Iris pigment epithelial cell (primary cell): ENCODE measurements around the gene GIGYF1.
A peak's percentile ranks its signal among the peaks of the same experiment; 100 is the strongest.
"Not testable (repeated sequence)": the region's sequence is repeated elsewhere in the genome, so short reads cannot be mapped to it uniquely, and the experiment has no call there.

Experiments used
- DNase-seq: peaks from one replicate; pipeline ENCODE4 v3.0.0-alpha.2; 2011; ENCODE audit warnings: low read depth

Gene GIGYF1

DNA sequence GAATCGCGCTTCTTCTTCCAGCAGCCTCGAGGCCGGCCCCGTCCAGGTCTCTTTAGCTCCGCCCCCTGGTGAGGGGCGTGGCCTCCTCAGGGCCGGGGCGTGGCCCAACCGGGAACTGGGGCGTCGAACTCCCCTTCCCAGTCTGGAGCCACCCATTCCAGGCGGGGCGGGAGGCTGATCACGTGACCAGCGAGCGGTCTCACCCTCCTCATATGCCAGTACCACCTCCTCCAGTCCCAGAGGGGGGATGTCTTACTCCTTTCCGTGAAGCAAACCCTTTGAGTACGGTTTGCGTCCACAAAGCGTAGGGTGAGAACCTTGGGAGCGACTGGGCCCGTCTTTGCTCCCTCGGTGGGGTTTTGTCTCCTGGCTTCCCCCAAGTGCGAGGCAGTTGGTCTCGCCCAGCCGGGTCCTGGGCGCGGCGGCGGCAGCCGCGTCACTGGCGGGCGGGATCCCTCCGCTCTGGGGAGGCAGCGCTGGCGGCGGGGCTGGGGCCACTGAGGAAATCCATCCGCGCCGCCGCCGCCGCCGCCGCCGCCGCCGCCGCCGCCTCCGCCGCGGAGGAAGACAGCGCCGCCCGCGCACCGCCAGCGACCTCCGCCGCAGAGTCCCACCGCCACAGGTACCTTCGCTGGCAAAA, 20.6 kb downstream of the GIGYF1 start, which contains the start of gene GNB2:
Gene GNB2, plus strand, starts transcription at position 439 of the 640 bp plus-strand sequence. CDS start 2,526 bp downstream, outside the sequence.
- DNase-seq, result peak; percentile 99

- DNase-seq, result no peak
Measured at GRCh38 chr7:100671353-100672327, 22.4 kb downstream of the GIGYF1 start.

GRCh38 chr7:100670074-100670473, 24.0 kb downstream of the GIGYF1 start:
- no peak for DNase-seq

DNA sequence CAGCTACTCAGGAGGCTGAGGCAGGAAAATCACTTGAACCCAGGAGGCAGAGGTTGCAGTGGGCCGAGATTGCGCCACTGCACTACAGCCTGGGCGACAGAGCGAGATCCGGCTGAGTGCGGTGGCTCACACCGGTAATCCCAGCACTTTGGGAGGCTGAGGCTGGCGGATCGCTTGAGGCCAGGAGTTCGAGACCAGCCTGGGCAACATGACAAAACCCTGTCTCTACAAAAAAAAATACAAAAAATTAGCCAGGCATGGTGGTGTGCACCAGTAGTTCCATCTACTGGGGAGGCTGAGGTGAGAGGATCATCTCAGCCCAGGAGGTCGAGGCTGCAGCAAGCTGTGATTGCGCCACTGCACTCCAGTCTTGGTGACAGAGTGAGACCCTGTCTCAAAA, 24.9 kb downstream of the GIGYF1 start:
- not testable (repeated sequence) for DNase-seq

GRCh38 chr7:100668069-100668449, 26.0 kb downstream of the GIGYF1 start:
- no peak for DNase-seq

GRCh38 chr7:100667331-100668068, 26.6 kb downstream of the GIGYF1 start:
- DNase-seq, result no peak

DNA sequence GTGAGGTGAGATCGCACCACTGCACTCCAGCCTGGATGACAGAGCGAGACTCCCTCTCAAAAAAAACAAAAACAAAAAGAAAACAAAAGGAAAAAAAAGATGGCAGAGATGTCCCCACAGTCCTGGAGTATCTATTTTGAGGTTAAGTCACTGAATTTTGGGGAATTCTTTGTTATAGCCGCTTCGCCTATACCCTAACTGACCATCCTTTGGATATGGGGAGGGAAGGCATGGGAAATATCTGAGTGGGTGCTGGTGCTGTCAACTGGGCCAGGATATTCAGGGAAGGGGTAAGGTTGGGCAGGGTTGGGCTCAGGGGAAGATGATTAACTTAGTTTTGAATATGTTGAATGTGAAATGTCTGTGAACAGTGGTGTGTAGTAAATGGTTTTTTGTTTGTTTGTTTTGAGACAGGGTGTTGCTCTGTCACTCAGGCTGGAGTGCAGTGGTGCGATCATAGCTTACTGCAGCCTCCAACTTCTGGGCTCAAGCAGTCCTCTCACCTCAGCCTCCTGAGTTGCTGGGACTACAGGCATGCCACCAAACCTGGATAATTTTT, 28.8 kb downstream of the GIGYF1 start:
- no peak for DNase-seq

GRCh38 chr7:100662194-100662776, 31.8 kb downstream of the GIGYF1 start:
- not testable (repeated sequence) for DNase-seq

DNA sequence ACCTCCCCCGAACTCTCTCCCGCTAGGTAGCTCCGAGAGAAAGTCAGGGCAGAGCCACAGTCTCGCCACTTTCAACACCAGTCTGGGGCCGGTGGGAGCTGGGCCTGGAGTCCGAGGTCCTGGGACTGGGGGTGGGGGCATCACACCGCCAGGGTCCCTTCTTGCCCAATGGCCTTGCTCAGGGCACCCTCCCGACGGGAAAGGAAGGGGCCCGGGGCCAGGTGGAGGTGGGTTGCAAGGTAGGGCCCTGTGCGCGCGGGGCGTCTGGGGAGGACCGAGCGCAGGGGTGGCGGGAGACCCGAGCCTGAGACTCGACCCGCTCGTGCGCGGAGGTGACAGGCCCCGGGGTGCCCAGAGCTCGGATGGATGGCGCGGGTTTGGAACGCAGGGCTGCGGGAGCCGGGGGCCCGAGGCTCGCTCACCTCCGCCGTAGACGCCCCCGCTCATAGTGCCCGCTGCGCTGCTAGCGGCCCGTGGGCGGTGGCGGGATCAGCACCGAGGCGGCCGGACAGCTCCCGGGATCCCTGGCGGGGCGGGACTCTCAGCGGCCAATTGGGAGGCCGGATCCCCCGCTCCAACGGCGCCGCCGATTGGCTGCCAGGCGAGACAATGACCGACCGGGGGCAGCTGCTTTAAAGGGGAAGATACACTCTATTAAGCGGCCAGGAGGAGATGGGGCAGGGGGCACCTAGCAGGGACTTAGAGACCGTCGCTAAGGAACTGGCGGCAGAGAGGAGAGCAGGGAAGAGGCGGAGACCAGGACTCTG, 38.0 kb downstream of the GIGYF1 start, which contains the start of gene ACTL6B:
Gene ACTL6B, minus strand, starts transcription at position 541 of the 767 bp plus-strand sequence. Its CDS starts 94 bp downstream, at position 447.
- peak; percentile 26 for DNase-seq

DNA sequence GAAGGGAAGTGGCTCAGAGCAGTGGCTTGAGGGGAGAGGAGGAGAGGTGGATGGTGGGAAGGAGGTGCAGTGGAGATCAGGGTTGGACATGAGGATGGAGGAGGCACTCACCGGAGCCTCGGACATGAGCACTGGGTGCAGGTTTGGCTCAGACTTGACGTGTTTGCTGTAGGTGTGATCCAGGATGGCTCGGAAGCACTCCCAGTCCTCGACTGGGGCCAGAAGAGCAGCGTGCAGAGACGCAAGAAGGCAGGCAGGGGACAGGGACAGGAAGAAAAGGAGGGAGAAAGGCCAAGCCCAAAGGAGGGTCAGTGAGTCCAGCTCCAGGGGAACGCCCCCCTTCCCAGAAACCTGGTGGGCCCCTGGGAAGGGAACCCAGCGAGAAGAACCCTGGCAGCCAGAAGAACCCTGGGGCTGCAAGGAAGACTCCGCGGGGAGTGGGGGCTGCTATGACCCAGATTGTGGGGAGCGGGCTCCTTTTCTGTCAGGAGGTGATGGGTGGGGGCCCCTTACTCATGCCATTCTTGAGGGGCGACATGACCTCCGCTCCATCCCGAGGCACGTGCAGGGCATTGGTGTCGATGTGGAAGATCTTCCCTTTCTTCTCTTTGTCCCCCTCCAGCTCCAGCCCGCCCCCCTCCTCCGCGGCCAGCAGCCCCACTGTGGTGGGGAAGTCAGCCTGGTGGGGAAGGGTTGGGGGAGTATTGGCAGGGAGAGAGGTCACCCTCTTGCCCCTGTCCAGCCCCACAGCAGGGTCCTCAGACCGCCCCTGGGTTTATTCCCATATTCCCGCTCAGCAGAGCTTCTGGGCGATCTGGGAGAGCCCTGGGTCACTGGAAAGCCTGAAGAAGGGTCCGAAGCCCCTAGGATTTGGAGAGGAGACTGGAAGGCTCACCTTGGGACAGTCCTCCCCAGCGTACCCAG, 38.9 kb downstream of the GIGYF1 start:
- DNase-seq, result no peak

DNA sequence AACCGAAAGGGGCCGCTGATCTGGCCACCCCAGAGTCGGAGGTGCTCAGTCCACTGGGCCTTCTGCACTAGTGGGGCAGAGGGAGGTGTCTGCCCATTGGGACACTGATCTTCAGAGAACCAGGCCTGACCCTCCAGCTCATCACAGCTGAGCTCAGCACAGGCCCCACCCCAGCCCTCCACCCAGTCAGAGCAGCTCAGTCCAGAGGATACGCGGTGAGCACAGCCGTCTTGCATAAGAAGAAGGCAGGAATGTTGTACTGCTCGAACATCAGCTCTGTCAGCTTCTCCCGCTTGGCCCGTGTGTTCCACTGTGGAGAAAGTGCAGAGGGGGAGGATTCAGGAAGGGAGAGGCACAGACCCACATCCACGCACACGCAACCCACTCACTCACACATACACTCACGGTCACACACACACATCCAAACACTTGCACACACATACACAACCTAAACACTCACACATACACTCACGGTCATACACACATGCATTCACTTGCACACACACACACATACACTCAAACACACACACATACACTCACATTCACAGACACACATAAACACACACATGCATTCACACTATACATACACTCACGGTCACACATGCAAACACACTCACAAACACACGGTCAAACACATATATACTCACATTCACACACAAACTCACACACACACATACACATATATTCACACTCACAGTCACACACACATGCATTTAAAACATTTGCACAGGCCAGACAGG, 44.1 kb downstream of the GIGYF1 start:
- peak; percentile 26 for DNase-seq

DNA sequence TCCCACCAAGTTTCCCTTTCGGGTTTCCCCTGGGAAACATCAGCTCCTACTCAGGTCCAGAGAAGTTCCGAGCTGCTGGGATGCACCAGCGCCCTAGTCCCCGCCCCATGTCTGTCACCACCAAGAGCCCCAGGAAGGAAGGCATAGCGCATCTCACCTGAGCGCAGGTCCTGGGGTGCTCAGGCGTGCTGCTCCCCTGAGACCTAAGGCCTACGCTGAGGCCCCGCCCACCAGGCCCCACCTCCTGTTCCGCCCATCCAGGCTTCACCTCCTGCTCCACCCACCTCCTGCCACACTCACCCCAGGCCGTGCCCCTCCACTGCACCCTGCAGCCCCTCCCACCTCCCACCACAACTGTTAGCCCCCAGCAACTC, 51.5 kb downstream of the GIGYF1 start:
- no peak for DNase-seq

DNA sequence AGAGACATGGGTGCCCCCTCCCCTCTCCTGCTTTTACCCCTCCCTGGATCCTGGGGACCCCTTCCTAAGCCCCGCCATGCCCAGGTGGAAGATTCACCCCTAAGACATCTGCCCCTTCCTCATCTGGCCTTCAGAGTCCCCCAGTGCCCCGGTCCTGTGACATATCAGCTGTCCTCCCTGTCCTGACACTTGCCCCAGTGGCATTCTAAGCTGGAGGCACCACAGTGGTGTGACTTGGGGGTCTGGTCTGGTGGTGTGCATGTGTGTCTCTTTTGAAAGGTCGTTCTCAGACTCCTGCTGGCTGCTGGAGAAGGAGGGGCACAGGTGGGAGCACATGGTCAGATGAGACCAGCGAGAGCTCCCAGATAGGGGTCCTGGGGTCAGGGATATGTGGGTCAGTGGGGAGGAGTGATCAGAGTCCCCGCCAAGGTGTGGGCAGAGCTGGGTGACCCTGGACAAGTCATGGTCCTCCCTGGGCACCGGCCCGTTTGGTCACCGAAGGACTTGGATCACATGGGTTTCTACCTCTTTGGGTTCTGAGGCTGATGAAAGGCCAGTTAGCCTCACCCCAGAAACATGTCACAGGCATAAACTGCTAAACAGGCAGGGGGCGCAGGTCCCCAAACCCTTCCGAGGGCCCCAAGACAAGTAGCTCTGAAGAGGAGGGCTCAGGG, 52.1 kb downstream of the GIGYF1 start:
- DNase-seq, result no peak

- DNase-seq, result no peak
Measured at GRCh38 chr7:100641463-100641859, 52.6 kb downstream of the GIGYF1 start, which contains the start of gene TFR2. Gene TFR2 (minus strand): TSS chr7:100641552. CDS start chr7:100641509, 43 bp downstream.

GRCh38 chr7:100640517-100641440, 53.3 kb downstream of the GIGYF1 start:
- no peak for DNase-seq

DNA sequence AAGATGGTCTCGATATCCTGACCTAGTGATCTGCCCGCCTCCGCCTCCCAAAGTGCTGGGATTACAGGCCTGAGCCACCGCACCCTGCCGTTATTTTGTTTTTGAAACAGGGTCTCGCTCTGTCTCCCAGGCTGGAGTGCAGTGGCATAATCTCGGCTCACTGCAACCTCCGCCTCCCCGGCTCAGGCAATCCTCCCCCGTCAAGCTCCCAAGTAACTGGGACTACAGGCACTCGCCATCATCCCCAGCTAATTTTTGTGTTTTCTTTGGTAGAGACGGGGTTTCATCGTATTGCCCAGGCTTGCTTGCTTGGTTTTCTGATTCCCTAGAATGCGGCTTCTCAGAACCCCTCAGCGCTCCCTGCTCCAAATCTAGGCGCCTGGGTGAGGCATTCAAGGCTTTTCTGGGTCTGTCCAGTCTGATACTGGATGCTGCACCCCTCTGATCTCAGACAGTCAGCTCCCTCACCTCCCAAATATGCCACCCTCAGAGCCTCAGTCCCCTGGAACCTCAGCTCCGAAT, 54.0 kb downstream of the GIGYF1 start:
- DNase-seq, result no peak
